Stimulated activated CD4-positive, alpha-beta T cell treated with anti-CD3 and anti-CD28 coated beads, Interleukin-15, amount 100 ng/mL, for 1 hour (primary cell): Measurements from ENCODE around the gene ROR2.

Experiments
- DNase-seq, 2 donors: peaks; one replicate each; pipeline ENCODE4 v3.0.0-alpha.2; 2020; ENCODE audit warnings: low read depth in 1 of 2, low spot score in 1 of 2

The ROR2 gene

GRCh38 chr9:91693226-91693625 lies 256.8 kb downstream of the ROR2 start:
- DNase-seq = no peak

GRCh38 chr9:91690540-91691249 lies 259.3 kb downstream of the ROR2 start:
- no peak for DNase-seq

GRCh38 chr9:91689006-91689405 lies 261.0 kb downstream of the ROR2 start:
- no peak for DNase-seq

GRCh38 chr9:91683269-91683668 lies 266.8 kb downstream of the ROR2 start:
- DNase-seq = no peak

- no peak for DNase-seq
Measured at GRCh38 chr9:91682806-91683205, 267.2 kb downstream of the ROR2 start.

- peak in 1 of 2 donors; percentile 54 for DNase-seq
Measured at GRCh38 chr9:91681461-91682305, 268.3 kb downstream of the ROR2 start.

GRCh38 chr9:91680998-91681397 lies 269.0 kb downstream of the ROR2 start:
- no peak for DNase-seq

GRCh38 chr9:91680106-91680505 lies 269.9 kb downstream of the ROR2 start:
- no peak for DNase-seq

GRCh38 chr9:91678807-91679580 lies 271.0 kb downstream of the ROR2 start:
- DNase-seq = no peak

GRCh38 chr9:91677822-91678436 lies 272.1 kb downstream of the ROR2 start:
- DNase-seq = no peak

- no peak for DNase-seq
Measured at GRCh38 chr9:91677331-91677730, 272.7 kb downstream of the ROR2 start.

GRCh38 chr9:91676046-91676445 lies 274.0 kb downstream of the ROR2 start:
- no peak for DNase-seq

- no peak for DNase-seq
Measured at GRCh38 chr9:91664663-91665062, 285.4 kb downstream of the ROR2 start.

GRCh38 chr9:91663858-91664257 lies 286.2 kb downstream of the ROR2 start:
- DNase-seq = no peak

- DNase-seq = no peak
Measured at GRCh38 chr9:91661451-91661850, 288.6 kb downstream of the ROR2 start.

GRCh38 chr9:91660521-91660920 lies 289.5 kb downstream of the ROR2 start:
- no peak for DNase-seq

GRCh38 chr9:91659529-91660495 lies 290.2 kb downstream of the ROR2 start:
- no peak for DNase-seq

GRCh38 chr9:91658513-91659105 lies 291.4 kb downstream of the ROR2 start:
- DNase-seq = no peak

- DNase-seq = no peak
Measured at GRCh38 chr9:91657501-91657900, 292.5 kb downstream of the ROR2 start.

GRCh38 chr9:91655658-91656057 lies 294.4 kb downstream of the ROR2 start:
- DNase-seq = no peak
